Fibroblast of villous mesenchyme (primary cell): Measurements from ENCODE around the gene DUSP8. TPM values are rescaled to one million over a fixed set of nuclear protein-coding genes. Genes with fewer than 3 reads are reported as not detected.

ENCODE experiments used
- DNase-seq: peaks from one replicate; pipeline ENCODE4 v3.0.0-alpha.2; 2010; ENCODE audit warnings: low read depth
- H3K4me3 ChIP-seq: 2 replicates; pipeline ENCODE4 v1.5.1; 2011; ENCODE audit warnings: low read depth, mild to moderate bottlenecking, low read length
- CTCF ChIP-seq: IDR thresholded peaks from 2 replicates; pipeline ENCODE4 v1.5.1; 2012; ENCODE audit warnings: low read depth, mild to moderate bottlenecking, low read length; ENCODE audit not compliant: insufficient read depth
- total RNA-seq: library from RNA; depleted of rRNA; stranded (reverse); fragments of >200 nt; gene quantifications from 2 replicates; pipeline ENCODE4 v1.2.3, GENCODE V29; 2012

The DUSP8 gene
- total RNA-seq, 1 donor, result 0.86 TPM

GRCh38 chr11:1526785-1527184 is 45.3 kb downstream of the DUSP8 start:
- TF ChIP-seq CTCF, result no peak
- no peak for DNase-seq
- no peak overlapping the region for H3K4me3 ChIP-seq

GRCh38 chr11:1523779-1524178 is 48.3 kb downstream of the DUSP8 start:
- no peak overlapping the region for H3K4me3 ChIP-seq
- no peak for TF ChIP-seq CTCF
- DNase-seq, result no peak

GRCh38 chr11:1523077-1523476 is 49.0 kb downstream of the DUSP8 start:
- TF ChIP-seq CTCF, result no peak
- H3K4me3 ChIP-seq, result no peak overlapping the region
- DNase-seq, result no peak

GRCh38 chr11:1522081-1522424 is 50.0 kb downstream of the DUSP8 start:
- H3K4me3 ChIP-seq, result no peak overlapping the region
- TF ChIP-seq CTCF, result no peak
- DNase-seq, result no peak

- no peak overlapping the region for H3K4me3 ChIP-seq
- no peak for DNase-seq
- TF ChIP-seq CTCF, result no peak
These were observed 50.5 kb downstream of the DUSP8 start for GRCh38 chr11:1521382-1522080.

- no peak overlapping the region for H3K4me3 ChIP-seq
- DNase-seq, result no peak
- TF ChIP-seq CTCF, result no peak
These were observed 51.3 kb downstream of the DUSP8 start for GRCh38 chr11:1520663-1521267.
